IPS-18c (cell line): ENCODE data around the gene DOCK8.
"Not testable (repeated sequence)": the region's sequence is repeated elsewhere in the genome, so short reads cannot be mapped to it uniquely, and the experiment has no call there.

Experiments
- H3K4me3 ChIP-seq: 2 replicates; pipeline ENCODE4 v1.7.0; 2013; ENCODE audit warnings: low read depth, mild to moderate bottlenecking, low read length, moderate library complexity; ENCODE audit not compliant: insufficient read depth
- H3K9me3 ChIP-seq: one replicate; pipeline ENCODE4 v1.6.1; 2013; ENCODE audit warnings: mild to moderate bottlenecking, low read length, moderate library complexity; ENCODE audit not compliant: control insufficient read depth, insufficient read depth

The DOCK8 gene

GRCh38 chr9:214648-215493 lies at the start of gene DOCK8:
Gene DOCK8 (plus strand): TSS chr9:214865. CDS start chr9:214977, 112 bp downstream.
- Histone ChIP-seq H3K4me3 (peak within 1 kb of the TSS; percentile 68), H3K9me3 (peaks cover 3% of the 10 kb centered on the region)

GRCh38 chr9:169757-170156 lies 44.9 kb upstream of the DOCK8 start:
- not testable (repeated sequence) for H3K9me3 ChIP-seq, H3K4me3 ChIP-seq

- H3K4me3 ChIP-seq: peak overlapping the region; percentile 47; the same call in 1 of the 2 replicates
- H3K9me3 ChIP-seq: not testable (repeated sequence)
Observed at GRCh38 chr9:178140-178825, 36.4 kb upstream of the DOCK8 start.

- H3K4me3 ChIP-seq: peak within 1 kb of the TSS; percentile 47; the same call in 1 of the 2 replicates
- H3K9me3 ChIP-seq: not testable (repeated sequence)
Observed at GRCh38 chr9:178970-179383, 35.7 kb upstream of the DOCK8 start, which contains the start of gene ZNG1A. Gene ZNG1A (minus strand): TSS chr9:179056. CDS start chr9:178969, 87 bp downstream.

GRCh38 chr9:199601-200000 lies 15.1 kb upstream of the DOCK8 start:
- not testable (repeated sequence) for H3K4me3 ChIP-seq, H3K9me3 ChIP-seq

GRCh38 chr9:206481-206880 lies 8.2 kb upstream of the DOCK8 start:
- Histone ChIP-seq H3K4me3 (no peak overlapping the region), H3K9me3 (no peaks in the 10 kb centered on the region)

- no peak overlapping the region for H3K4me3 ChIP-seq
- H3K9me3 ChIP-seq: no peaks in the 10 kb centered on the region
Observed at GRCh38 chr9:209143-209758, 5.4 kb upstream of the DOCK8 start.

- no peak overlapping the region for H3K4me3 ChIP-seq
- peaks cover 3% of the 10 kb centered on the region for H3K9me3 ChIP-seq
Observed at GRCh38 chr9:211036-211435, 3.6 kb upstream of the DOCK8 start.

- H3K4me3 ChIP-seq: no peak overlapping the region
- peaks cover 3% of the 10 kb centered on the region for H3K9me3 ChIP-seq
Observed at GRCh38 chr9:211557-211956, 3.1 kb upstream of the DOCK8 start.

GRCh38 chr9:212297-212696 lies 2.4 kb upstream of the DOCK8 start:
- H3K9me3 ChIP-seq: peaks cover 3% of the 10 kb centered on the region
- H3K4me3 ChIP-seq: no peak overlapping the region

- H3K9me3 ChIP-seq, H3K4me3 ChIP-seq: not testable (repeated sequence)
Observed at GRCh38 chr9:213901-214300, 764 bp upstream of the DOCK8 start.

- peak overlapping the region; percentile 68 for H3K4me3 ChIP-seq
Observed at GRCh38 chr9:214351-214647, 366 bp upstream of the DOCK8 start.

GRCh38 chr9:215631-216155 lies 1.0 kb downstream of the DOCK8 start:
- Histone ChIP-seq H3K9me3 (peaks cover 3% of the 10 kb centered on the region), H3K4me3 (peak overlapping the region; percentile 68)

More at GRCh38 chr9:214351-214647, 366 bp upstream of the DOCK8 start:
- H3K9me3 ChIP-seq: peaks cover 3% of the 10 kb centered on the region

- Histone ChIP-seq H3K4me3 (no peak overlapping the region), H3K9me3 (peaks cover 3% of the 10 kb centered on the region)
Observed at GRCh38 chr9:216866-217265, 2.2 kb downstream of the DOCK8 start.

GRCh38 chr9:217950-218349 lies 3.3 kb downstream of the DOCK8 start:
- no peak overlapping the region for H3K4me3 ChIP-seq
- peaks cover 3% of the 10 kb centered on the region for H3K9me3 ChIP-seq

GRCh38 chr9:219036-219435 lies 4.4 kb downstream of the DOCK8 start:
- not testable (repeated sequence) for H3K9me3 ChIP-seq, H3K4me3 ChIP-seq

- Histone ChIP-seq H3K4me3 (no peak overlapping the region), H3K9me3 (peaks cover 3% of the 10 kb centered on the region)
Observed at GRCh38 chr9:219670-220365, 5.2 kb downstream of the DOCK8 start.
